Activated T-helper 9 cell treated with anti-CD3 and anti-CD28 coated beads, Interleukin-2, amount 50 U/mL, for 16 hours (primary cell): ENCODE data around the gene FANK1.
"Not testable (repeated sequence)": the region's sequence is repeated elsewhere in the genome, so short reads cannot be mapped to it uniquely, and the experiment has no call there.

ENCODE experiments used
- DNase-seq: peaks from one replicate; pipeline ENCODE4 v3.0.0-alpha.2; 2020; ENCODE audit warnings: low read depth

Gene FANK1

GRCh38 chr10:126021833-126022500 is 125.6 kb downstream of the FANK1 start:
- DNase-seq = no peak

- no peak for DNase-seq
Measured at GRCh38 chr10:126022841-126023240, 126.5 kb downstream of the FANK1 start.

- no peak for DNase-seq
Measured at GRCh38 chr10:126027692-126028091, 131.3 kb downstream of the FANK1 start.

GRCh38 chr10:126029999-126030398 is 133.6 kb downstream of the FANK1 start:
- DNase-seq = no peak

GRCh38 chr10:126034586-126034985 is 138.2 kb downstream of the FANK1 start:
- no peak for DNase-seq

- no peak for DNase-seq
Measured at GRCh38 chr10:126036515-126036914, 140.2 kb downstream of the FANK1 start.

- no peak for DNase-seq
Measured at GRCh38 chr10:126037946-126038345, 141.6 kb downstream of the FANK1 start.

GRCh38 chr10:126041117-126041516 is 144.8 kb downstream of the FANK1 start:
- no peak for DNase-seq

- peak; percentile 17 for DNase-seq
Measured at GRCh38 chr10:126041804-126042231, 145.5 kb downstream of the FANK1 start.

- DNase-seq = no peak
Measured at GRCh38 chr10:126042354-126042753, 146.0 kb downstream of the FANK1 start.

GRCh38 chr10:126042906-126043305 is 146.5 kb downstream of the FANK1 start:
- DNase-seq = no peak

GRCh38 chr10:126043389-126043788 is 147.0 kb downstream of the FANK1 start:
- DNase-seq = no peak

- DNase-seq = no peak
Measured at GRCh38 chr10:126045861-126046260, 149.5 kb downstream of the FANK1 start.

GRCh38 chr10:126046831-126047230 is 150.5 kb downstream of the FANK1 start:
- DNase-seq = no peak

GRCh38 chr10:126047749-126048148 is 151.4 kb downstream of the FANK1 start:
- DNase-seq = not testable (repeated sequence)

GRCh38 chr10:126049759-126050700 is 153.7 kb downstream of the FANK1 start:
- DNase-seq = no peak

- DNase-seq = no peak
Measured at GRCh38 chr10:126052171-126052570, 155.8 kb downstream of the FANK1 start.

GRCh38 chr10:126054191-126054590 is 157.8 kb downstream of the FANK1 start:
- DNase-seq = no peak

- no peak for DNase-seq
Measured at GRCh38 chr10:126057494-126057893, 161.1 kb downstream of the FANK1 start.

- no peak for DNase-seq
Measured at GRCh38 chr10:126058104-126058503, 161.7 kb downstream of the FANK1 start.

- DNase-seq = no peak
Measured at GRCh38 chr10:126058507-126058906, 162.1 kb downstream of the FANK1 start.
